ENCODE results near the gene BCLAF1. TPM values are rescaled to one million over a fixed set of nuclear protein-coding genes. Genes with fewer than 3 reads are reported as not detected.

The BCLAF1 gene
- polyA plus RNA-seq, 1 donor (not counting 4 experiments of a cell fraction or from before 2014, with no cell fraction given): 80.3 TPM

DNA sequence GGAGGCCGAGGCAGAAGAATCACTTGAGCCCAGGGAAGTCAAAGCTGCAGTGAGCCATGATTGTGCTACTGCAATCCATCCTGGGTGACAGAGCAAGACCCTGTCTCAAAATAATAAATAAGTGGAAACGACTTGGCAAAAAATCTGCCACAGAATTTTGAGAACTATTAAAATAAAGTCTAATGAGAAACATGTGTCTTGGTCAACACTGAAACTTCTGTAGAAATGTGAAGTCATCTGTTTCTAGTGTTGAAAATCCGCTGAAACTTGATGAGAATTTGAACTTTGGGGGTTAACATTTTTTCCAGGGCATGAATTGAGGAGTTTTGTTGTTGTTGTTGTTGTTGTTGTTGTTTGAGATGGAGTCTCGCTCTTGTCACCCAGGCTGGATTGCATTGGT is 29.0 kb upstream of the BCLAF1 start:
- Histone ChIP-seq H3K79me2 (ENCODE audit: control insufficient read depth, insufficient read depth, low read length) (no peaks in the 10 kb centered on the region), H4K20me1 (ENCODE audit: control insufficient read depth, extremely low read depth, insufficient read depth, low read length) (no peaks in the 10 kb centered on the region), H3K4me3 (ENCODE audit: control insufficient read depth in 2 of 3, extremely low read depth in 1 of 3, insufficient read depth in 2 of 3, low read depth in 1 of 3, low read length in 3 of 3) (no peak overlapping the region), H3K9ac (ENCODE audit: control insufficient read depth, extremely low read depth, insufficient read depth, low read length) (no peak overlapping the region), H3K4me1 (ENCODE audit: control insufficient read depth, extremely low read depth, insufficient read depth, low read length) (no peaks in the 10 kb centered on the region), H3K9me3 (ENCODE audit: control insufficient read depth, low read depth, low read length) (no peaks in the 10 kb centered on the region), H3K27me3 (ENCODE audit: control insufficient read depth, extremely low read depth, insufficient read depth, low read length) (no peaks in the 10 kb centered on the region), H2AFZ (ENCODE audit: control insufficient read depth, low read length) (no peak overlapping the region), H3K27ac (ENCODE audit: control insufficient read depth, insufficient read depth, low read length) (no peak overlapping the region), H3K4me2 (ENCODE audit: control insufficient read depth, extremely low read depth, insufficient read depth, low read depth, low read length) (no peak overlapping the region), H3K36me3 (ENCODE audit: control insufficient read depth in 2 of 2, extremely low read depth in 1 of 2, insufficient read depth in 2 of 2, low read length in 2 of 2) (no peaks in the 10 kb centered on the region), H3K9me1 (ENCODE audit: control insufficient read depth, extremely low read depth, insufficient read depth, low read length) (no peaks in the 10 kb centered on the region)
- TF ChIP-seq, protein P1, sequence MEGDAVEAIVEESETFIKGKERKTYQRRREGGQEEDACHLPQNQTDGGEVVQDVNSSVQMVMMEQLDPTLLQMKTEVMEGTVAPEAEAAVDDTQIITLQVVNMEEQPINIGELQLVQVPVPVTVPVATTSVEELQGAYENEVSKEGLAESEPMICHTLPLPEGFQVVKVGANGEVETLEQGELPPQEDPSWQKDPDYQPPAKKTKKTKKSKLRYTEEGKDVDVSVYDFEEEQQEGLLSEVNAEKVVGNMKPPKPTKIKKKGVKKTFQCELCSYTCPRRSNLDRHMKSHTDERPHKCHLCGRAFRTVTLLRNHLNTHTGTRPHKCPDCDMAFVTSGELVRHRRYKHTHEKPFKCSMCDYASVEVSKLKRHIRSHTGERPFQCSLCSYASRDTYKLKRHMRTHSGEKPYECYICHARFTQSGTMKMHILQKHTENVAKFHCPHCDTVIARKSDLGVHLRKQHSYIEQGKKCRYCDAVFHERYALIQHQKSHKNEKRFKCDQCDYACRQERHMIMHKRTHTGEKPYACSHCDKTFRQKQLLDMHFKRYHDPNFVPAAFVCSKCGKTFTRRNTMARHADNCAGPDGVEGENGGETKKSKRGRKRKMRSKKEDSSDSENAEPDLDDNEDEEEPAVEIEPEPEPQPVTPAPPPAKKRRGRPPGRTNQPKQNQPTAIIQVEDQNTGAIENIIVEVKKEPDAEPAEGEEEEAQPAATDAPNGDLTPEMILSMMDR (optimal IDR thresholded peaks at IDR 0.05 in 1 of 3, IDR thresholded peaks at IDR 0.05 in 1 of 3, conservative IDR thresholded peaks at IDR 0.05 in 1 of 3; ENCODE audit: extremely low read depth in 1 of 3, insufficient read depth in 2 of 3, low read length in 3 of 3): no peak
- no peak for TF ChIP-seq EZH2 (IDR thresholded peaks at IDR 0.05; ENCODE audit: low read length)
- FAIRE-seq: no peak
- DNase-seq (ENCODE audit: low read depth, low spot score): no peak
- dilution Hi-C loops (cut with MboI; ENCODE audit: extremely low pct_ligation_motif_present, low sequenced_read_pairs): no loop called here

DNA sequence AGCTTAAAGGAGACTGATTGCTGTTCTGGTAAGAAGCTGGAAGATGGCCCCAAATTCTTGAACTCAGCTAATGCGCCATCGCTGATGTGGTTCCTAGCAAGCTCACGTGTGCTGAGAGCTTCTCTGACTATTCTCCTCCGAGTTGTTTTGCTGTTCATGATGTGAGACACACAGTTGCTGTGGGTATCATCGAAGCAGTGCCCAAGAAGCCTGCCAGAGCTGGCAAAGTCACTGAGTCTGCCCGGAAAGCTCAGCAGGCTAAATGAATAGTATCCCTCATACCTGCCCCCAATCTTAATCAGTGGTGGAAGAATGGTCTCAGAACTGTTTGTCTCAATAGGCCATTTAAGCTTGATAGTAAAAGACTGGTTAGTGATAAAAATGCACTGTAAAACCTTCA is 28.3 kb upstream of the BCLAF1 start:
- no peak overlapping the region for H3K4me2 ChIP-seq (ENCODE audit: control insufficient read depth, extremely low read depth, insufficient read depth, low read depth, low read length)
- H3K79me2 ChIP-seq (ENCODE audit: control insufficient read depth, insufficient read depth, low read length): no peaks in the 10 kb centered on the region
- no peak overlapping the region for H3K9ac ChIP-seq (ENCODE audit: control insufficient read depth, extremely low read depth, insufficient read depth, low read length)
- dilution Hi-C loops (cut with MboI; ENCODE audit: extremely low pct_ligation_motif_present, low sequenced_read_pairs): no loop called here
- no peaks in the 10 kb centered on the region for H3K4me1 ChIP-seq (ENCODE audit: control insufficient read depth, extremely low read depth, insufficient read depth, low read length)
- FAIRE-seq (no peak), DNase-seq (ENCODE audit: low read depth, low spot score) (no peak)
- no peaks in the 10 kb centered on the region for H3K36me3 ChIP-seq (ENCODE audit: control insufficient read depth in 2 of 2, extremely low read depth in 1 of 2, insufficient read depth in 2 of 2, low read length in 2 of 2)
- TF ChIP-seq, protein P1 (optimal IDR thresholded peaks at IDR 0.05 in 1 of 3, IDR thresholded peaks at IDR 0.05 in 1 of 3, conservative IDR thresholded peaks at IDR 0.05 in 1 of 3; ENCODE audit: extremely low read depth in 1 of 3, insufficient read depth in 2 of 3, low read length in 3 of 3): no peak
- TF ChIP-seq EZH2 (IDR thresholded peaks at IDR 0.05; ENCODE audit: low read length): no peak
- no peaks in the 10 kb centered on the region for H3K9me1 ChIP-seq (ENCODE audit: control insufficient read depth, extremely low read depth, insufficient read depth, low read length)
- H3K27ac ChIP-seq (ENCODE audit: control insufficient read depth, insufficient read depth, low read length): no peak overlapping the region
- H3K27me3 ChIP-seq (ENCODE audit: control insufficient read depth, extremely low read depth, insufficient read depth, low read length): no peaks in the 10 kb centered on the region
- no peaks in the 10 kb centered on the region for H4K20me1 ChIP-seq (ENCODE audit: control insufficient read depth, extremely low read depth, insufficient read depth, low read length)
- H3K9me3 ChIP-seq (ENCODE audit: control insufficient read depth, low read depth, low read length): no peaks in the 10 kb centered on the region
- no peak overlapping the region for H2AFZ ChIP-seq (ENCODE audit: control insufficient read depth, low read length)
- no peak overlapping the region for H3K4me3 ChIP-seq (ENCODE audit: control insufficient read depth in 2 of 3, extremely low read depth in 1 of 3, insufficient read depth in 2 of 3, low read depth in 1 of 3, low read length in 3 of 3)

All from keratinocyte (primary cell).